Fibroblast of skin of abdomen (primary cell): ENCODE data around the gene REM2. TPM values are rescaled to one million over a fixed set of nuclear protein-coding genes. Genes with fewer than 3 reads are reported as not detected.

ENCODE experiments used
- DNase-seq: peaks from one replicate; pipeline ENCODE4 v3.0.0-alpha.2; 2013
- polyA plus RNA-seq, 2 experiments: library from polyadenylated mRNA; unstranded; fragments of 120-200 nt; gene quantifications; one replicate each; pipeline ENCODE4 v1.2.1, GENCODE V29; 2013; ENCODE audit not compliant: insufficient read length in 2 of 2

REM2 gene
- polyA plus RNA-seq (2013, experiment 1 of 2; ENCODE audit: insufficient read length): 0.10 TPM
- polyA plus RNA-seq (2013, experiment 2 of 2; ENCODE audit: insufficient read length): 0.11 TPM

GRCh38 chr14:22883173-22883976, at the start of gene REM2:
Gene REM2 (plus strand): TSS chr14:22883222. CDS start chr14:22883288, 66 bp downstream.
- DNase-seq: no peak

- no peak for DNase-seq
Observed at GRCh38 chr14:22835505-22835904, 47.5 kb upstream of the REM2 start.

GRCh38 chr14:22836301-22837113, 46.5 kb upstream of the REM2 start, which contains the start of gene MMP14:
Gene MMP14 (plus strand): TSS chr14:22836585. CDS start chr14:22836818, 233 bp downstream.
- DNase-seq: peak; percentile 92

GRCh38 chr14:22837114-22837749, 45.8 kb upstream of the REM2 start:
- peak; percentile 55 for DNase-seq

- peak; percentile 56 for DNase-seq
Observed at GRCh38 chr14:22837750-22838538, 45.1 kb upstream of the REM2 start.

- DNase-seq: peak; percentile 86
Observed at GRCh38 chr14:22838631-22839041, 44.4 kb upstream of the REM2 start.

GRCh38 chr14:22839159-22839779, 43.8 kb upstream of the REM2 start:
- no peak for DNase-seq

- DNase-seq: no peak
Observed at GRCh38 chr14:22841311-22841710, 41.7 kb upstream of the REM2 start.

- no peak for DNase-seq
Observed at GRCh38 chr14:22841769-22842168, 41.3 kb upstream of the REM2 start.

- no peak for DNase-seq
Observed at GRCh38 chr14:22842211-22843122, 40.6 kb upstream of the REM2 start.

GRCh38 chr14:22843123-22843925, 39.7 kb upstream of the REM2 start:
- DNase-seq: no peak

- DNase-seq: no peak
Observed at GRCh38 chr14:22844221-22845102, 38.6 kb upstream of the REM2 start.

GRCh38 chr14:22845103-22845394, 38.0 kb upstream of the REM2 start:
- DNase-seq: no peak

- no peak for DNase-seq
Observed at GRCh38 chr14:22845821-22846625, 37.0 kb upstream of the REM2 start.

- no peak for DNase-seq
Observed at GRCh38 chr14:22846811-22847307, 36.2 kb upstream of the REM2 start.

- peak; percentile 65 for DNase-seq
Observed at GRCh38 chr14:22847661-22848341, 35.2 kb upstream of the REM2 start.
